Measurements from ENCODE around the gene ALDH3B2.
"Not testable (repeated sequence)": the region's sequence is repeated elsewhere in the genome, so short reads cannot be mapped to it uniquely, and the experiment has no call there.

ALDH3B2 gene

DNA sequence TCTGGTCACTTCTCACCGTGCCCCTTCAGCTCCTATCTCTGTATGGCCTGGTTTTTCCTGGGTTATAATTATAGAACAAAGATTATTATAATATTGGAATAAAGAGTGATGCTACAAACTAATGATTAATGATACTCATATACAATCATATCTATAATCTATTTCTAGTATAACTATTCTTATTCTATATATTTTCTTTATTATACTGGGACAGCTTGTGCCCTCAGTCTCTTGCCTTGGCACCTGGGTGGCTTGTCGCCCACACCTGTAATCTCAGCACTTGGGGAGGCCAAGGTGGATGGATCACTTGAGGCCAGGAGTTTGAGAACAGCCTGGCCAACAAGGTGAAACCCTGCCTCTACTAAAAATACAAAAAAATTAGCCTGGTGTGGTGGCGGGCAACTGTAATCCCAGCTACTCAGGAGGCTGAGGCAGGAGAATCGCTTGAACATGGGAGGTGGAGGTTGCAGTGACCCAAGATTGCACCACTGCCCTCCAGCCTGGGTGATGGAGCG, 14.7 kb downstream of the ALDH3B2 start:
- DNase-seq, result not testable (repeated sequence)

DNA sequence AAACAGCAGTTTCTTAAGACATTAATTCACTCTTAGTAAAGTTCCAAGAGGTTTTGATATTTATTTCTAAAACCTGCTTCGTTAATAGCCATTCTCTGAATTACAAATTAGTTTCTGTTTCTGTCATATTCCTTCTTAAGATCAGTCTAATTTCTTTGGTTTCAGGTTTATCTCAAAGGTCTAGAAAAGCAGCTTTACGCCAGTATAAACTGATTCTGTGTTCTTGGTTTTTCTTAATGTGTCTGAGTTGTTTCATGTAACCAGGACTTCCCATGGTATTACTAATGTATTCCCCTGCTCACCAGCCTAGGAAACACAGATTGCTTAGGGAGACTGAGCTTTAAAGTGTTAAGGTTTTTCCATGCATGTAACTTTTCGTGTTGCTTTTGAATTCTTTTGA, 17.1 kb downstream of the ALDH3B2 start:
- DNase-seq, result no peak

DNA sequence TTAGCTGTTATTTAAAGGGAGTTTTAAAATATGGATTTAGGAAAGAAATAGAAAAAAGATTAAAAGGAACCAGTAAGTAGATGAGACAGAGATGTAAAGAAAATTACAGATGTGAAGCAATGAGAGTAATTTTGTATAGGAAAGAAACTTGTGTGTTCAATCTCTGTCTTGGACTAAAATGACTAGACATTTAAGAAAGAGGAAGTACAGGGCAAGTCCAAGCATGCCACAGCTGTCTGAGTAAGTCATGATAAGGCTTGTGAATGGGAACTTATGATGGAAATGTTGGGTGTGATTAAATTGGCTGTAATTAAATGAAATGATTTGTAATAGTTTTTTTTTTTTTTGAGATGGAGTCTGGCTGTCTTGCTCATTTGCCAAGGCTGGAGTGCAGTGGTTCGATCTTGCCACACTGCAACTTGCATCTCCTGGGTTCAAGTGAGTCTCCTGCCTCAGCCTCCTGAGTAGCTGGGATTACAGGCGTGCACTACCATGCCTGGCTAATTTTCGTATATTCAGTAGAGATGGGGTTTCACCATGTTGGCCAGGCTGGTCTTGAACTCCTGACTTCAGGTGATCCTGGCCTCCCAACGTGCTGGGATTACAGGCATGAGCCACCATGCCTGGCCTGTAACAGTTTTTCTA, 18.0 kb downstream of the ALDH3B2 start:
- no peak for DNase-seq

DNA sequence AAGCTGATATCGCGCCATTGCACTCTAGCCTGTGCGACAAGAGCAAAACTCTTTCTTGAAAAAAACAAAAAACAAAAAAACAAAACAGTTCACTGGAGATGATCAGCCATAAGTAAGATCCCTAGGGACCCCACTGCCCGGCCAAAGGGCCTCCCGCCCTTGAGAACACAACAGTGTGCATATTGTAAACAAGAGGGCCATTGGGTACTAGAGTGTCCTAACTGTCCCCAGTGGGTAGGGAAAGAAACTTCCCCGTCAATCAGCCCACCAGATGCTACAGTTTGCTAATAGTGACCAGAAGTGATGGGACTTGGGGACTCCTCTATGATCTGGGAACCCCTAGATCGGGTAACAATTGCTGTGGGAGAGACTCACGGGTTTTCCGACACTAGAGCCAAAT, 20.2 kb downstream of the ALDH3B2 start:
- no peak for DNase-seq

DNA sequence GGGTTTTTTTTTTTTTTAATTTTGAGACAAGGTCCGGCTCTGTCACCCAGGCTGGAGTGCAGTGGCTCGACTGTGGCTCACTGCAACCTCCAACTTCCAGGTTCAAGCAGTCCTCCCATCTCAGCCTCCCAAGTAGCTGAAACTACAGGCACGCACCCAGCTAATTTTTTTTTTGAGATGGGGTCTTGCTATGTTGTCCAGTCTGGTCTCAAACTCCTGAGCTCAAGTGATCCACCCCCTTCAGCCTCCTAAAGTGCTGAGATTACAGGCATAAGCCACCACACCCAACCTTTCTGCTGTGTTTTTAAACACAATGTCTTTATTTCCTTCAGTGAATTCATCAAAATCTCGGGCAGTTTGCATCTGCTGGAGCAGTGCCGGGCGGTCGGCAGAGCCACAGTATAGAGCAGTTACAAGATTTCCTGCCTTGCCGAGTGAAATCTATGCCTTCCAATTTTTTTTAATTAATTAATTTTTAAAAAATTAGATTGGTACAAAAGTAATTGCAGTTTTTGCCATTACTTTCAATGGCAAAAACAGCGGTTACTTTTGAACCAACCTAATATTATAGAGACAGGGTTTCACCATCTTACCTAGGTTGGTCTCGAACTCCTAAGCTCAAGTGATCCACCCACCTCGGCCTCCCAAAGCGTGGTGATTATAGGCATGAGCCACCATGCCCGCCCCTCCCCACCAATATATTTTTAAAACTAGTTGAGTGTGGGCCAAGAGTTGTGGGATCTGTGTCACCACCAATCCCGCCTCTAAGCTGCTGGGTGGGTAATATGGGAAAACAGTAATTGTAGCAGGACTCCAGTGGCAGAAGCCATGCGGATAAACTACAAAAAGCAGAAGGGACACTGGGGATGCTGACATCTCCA, 21.2 kb downstream of the ALDH3B2 start:
- DNase-seq, result no peak

DNA sequence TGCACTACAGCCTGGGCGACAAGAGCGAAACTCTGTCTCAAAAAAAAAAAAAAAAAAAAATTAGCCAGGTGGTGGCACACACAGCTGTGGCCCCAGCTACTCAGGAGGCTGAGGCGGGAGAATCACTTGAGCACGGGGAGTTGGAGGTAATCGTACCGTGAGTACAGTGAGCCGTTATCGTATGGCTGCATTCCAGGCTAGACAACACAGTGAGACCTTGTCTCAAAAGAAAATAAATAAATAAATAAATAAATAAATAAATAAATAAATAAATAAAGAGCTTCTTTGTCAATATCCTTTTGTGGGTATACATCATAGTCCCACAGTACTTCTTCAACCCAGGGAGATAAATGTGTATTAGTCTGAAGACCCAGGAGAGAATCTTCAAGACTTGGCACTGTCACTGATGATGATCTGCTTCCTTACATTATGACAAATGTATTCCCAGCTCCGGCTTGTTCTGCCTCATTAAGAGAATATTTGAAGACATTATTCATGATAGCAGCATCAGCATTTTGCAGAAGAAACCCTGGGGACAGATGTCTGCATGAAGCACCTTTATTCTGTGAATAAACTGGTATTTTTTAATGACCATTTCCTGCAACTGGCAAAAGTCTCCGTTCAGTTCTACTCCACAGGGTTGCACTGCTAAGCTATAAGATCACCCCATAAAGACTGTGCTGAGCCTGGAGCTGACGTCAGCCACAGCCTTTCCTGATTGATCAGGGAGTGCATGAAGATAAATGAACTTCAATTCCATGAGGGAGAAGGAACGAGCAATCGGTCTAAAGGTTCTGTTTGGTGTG, 22.2 kb downstream of the ALDH3B2 start:
- no peak for DNase-seq

DNA sequence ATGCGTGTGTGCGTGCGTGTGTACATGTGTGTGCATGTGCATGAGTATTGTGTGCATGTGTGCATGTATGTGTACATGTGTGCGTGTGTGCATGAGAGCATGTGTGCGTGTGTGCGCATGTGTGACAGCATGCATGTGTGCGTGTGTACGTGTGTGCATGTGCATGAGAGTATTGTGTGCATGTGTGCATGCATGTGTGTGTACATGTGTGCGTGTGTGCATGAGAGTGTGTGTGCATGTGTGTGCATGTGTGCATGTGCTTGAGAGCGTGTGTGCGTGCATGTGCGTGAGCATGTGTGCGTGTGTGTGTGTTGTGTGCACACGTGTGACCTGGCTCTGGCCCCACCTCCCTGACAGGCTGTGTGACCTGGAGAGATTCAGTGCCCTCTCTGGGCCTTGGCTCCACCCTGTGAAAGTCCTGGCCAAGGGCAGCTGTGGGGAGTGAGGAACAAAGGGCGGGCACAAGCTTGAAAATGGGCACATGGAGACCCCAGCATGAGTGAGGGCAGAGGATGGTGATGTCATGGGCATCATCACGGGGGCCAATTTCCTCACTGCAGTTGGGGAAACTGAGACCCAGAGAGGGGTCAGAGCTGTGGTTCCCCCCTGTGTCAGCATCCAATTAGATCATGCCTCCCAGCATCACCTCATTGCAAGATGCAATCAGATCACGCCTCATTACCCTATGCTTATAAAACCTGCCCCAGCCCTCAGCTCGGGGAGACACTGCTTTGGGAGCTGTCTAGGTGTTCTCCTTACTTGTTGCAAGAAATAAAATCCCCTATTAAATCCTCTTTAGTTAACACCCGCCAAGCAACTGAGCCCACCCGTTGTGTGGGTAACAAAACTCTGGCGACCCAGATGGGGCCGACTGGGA, 24.6 kb downstream of the ALDH3B2 start:
- DNase-seq, result no peak

DNA sequence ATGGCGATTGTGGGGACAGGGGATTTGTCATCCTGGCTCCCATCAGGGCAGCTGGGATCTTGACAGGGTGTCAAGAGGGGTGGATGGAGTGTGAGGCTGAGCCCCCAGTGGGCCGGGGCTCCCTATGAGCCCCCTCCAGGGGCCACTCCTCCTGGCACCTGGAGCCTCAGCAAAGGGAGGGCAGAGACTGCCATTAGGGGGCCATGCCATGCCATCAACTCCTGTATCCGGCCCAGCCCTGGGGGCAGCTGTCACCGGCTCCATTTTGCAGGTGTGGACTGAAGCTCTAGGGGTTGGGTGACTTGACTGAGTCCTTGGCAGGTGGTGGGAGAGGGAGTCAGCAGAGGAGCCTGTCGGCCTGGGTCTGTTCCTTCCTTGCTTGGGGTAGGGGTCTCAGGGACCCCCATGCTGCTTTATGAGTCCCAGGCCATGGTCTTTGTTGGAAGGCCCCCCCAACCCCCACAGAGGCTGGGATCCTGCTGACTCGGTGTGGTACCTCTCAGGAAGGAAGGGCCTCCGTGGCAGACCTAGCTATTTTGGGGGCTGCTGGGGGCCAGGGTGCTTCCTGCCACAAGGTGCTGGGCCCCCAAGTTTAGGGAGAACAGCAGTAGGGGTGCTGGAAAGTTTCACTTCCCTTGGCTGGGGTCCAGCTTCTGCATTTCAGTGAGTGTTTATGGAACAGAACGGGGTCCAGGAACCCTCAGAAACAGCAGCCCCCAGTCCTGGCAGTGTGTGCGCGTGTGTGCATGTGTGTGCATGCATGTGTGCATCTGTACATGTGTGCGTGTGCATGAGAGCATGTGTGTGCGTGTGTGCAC, 25.4 kb downstream of the ALDH3B2 start:
- DNase-seq, result no peak

DNA sequence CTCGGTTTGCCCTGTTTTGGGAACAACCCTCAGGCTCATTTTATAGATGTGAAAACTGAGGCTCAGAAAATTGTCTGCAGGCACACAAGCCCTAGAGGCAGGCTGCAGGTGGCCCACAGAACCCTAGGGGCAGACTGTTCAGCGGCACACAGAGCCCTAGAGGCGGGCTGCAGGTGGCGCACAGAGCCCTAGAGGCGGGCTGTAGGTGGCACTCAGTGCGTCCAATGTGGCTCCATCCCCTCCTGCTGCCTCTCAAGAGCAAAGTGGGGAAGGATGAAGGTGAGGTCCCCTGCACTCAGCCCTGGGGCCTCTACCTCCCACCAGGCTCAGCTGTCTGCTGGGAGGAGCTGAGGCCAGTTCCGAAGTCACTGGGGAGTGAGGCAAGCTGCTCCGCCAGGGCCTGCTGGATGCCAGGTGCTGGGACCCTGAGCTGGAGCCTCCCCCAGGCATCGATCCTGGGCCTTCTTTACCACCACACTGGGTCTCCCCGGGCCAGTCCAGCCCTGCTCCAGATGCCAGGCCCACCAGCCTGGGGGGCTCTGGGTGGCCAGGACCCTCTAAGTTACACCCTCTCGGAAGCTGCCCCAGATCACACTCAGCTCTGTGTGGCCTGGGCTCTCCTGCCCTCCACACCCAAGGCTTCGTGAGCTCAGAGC, 26.2 kb downstream of the ALDH3B2 start:
- peak; percentile 14 for DNase-seq

DNA sequence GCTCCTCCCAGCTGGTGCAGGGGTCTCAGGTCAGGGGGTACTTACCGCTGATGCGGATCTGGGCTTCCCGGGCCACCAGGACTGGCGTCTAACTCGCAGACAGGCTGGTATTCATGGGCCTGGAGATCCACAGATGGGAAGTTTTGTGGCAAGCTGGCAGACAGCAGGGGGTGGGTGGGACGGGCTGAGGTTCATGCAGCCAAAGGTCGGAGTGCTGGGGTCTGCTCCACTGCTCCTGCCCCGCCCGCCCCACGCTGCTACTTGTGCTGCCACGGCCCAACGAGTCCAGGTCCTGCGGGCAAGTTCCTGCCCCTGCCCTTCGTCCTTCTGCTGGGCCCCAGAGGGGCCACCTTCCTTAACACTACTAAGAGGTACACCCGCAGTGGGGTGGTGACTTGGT, 27.0 kb downstream of the ALDH3B2 start:
- DNase-seq, result no peak

DNA sequence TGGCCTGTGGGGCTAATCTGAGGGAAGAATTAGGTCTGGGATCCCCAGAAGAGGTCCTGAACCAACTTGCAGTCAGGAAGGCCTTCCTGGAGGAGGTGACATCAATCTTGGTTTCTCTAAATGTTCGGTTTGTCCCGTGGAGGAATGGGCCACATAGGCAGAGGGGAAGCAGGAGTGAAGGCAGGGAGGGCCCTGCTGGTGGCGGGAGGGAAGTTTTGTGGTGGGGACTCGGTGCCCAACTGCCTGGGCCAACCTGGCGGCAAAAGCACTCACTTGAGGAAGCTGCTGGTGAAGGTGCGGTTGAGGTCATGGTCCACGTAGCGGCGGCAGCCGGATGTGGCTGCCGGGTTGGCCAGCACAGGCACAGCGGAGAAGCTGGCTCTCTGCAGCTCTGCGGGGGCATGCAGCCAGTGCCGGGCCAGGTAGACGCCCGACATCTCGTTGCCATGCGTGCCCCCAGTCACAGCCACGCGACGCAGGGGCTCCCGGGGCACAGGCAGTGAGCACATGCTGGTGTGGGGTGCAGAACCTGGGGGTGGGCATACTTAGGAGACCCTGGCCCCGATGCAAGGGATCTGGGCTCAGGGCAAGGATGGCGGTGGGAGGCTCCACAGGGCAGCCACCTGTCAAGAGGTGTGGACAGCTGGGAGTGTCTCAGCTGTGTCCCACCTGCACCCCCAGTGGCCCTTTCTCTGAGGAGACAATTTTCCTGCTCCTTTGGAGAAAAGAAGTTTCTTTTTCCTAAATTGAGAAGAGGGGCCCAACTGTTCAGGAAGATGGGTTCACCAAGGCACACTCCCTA, 27.7 kb downstream of the ALDH3B2 start:
- no peak for DNase-seq

DNA sequence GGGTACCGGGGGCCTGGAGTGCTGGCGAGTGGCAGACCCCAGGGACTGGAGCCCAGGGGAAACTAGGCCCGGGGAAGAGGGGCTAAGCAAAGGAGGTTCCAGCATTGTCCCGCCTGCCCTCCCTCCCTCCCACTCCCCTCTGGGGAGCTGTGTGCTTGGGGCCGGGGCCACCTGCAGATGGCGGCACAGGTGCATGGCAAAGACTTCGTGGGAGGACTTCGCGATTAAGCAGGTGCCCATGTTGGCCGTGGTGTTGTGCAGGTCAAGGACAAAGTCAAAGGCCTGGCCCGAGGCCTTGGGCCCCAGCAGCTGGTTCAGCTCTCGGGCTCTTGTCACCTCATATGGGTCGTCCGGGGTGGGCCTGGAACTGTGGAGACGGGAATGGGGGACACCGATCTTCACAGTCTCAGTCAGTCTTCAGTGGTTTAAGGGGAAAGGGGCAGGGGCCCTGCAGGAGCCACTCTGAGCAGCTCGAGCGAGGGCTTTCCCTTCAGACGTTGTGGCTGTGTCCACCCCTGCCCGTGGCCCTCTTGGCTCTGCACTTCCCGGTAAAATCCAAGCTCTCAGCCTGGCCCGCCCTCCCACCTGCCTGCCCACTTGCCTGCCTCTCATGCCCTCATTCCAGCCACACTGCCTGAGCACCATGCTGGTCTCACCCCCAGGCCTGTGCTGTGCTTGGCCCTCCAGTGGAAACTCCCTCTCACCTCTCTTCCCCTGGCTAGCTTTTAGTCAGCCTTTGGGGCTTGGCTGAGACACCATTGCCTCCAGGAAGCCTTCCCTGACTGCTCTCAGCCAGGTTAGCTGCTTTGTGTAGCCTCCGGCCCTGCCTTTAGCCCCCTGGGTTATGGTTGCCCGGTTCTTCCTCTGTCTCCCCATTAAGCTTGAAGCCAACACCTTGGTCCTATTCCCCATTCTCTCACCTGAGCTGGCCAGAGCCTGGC, 28.6 kb downstream of the ALDH3B2 start:
- DNase-seq, result no peak

DNA sequence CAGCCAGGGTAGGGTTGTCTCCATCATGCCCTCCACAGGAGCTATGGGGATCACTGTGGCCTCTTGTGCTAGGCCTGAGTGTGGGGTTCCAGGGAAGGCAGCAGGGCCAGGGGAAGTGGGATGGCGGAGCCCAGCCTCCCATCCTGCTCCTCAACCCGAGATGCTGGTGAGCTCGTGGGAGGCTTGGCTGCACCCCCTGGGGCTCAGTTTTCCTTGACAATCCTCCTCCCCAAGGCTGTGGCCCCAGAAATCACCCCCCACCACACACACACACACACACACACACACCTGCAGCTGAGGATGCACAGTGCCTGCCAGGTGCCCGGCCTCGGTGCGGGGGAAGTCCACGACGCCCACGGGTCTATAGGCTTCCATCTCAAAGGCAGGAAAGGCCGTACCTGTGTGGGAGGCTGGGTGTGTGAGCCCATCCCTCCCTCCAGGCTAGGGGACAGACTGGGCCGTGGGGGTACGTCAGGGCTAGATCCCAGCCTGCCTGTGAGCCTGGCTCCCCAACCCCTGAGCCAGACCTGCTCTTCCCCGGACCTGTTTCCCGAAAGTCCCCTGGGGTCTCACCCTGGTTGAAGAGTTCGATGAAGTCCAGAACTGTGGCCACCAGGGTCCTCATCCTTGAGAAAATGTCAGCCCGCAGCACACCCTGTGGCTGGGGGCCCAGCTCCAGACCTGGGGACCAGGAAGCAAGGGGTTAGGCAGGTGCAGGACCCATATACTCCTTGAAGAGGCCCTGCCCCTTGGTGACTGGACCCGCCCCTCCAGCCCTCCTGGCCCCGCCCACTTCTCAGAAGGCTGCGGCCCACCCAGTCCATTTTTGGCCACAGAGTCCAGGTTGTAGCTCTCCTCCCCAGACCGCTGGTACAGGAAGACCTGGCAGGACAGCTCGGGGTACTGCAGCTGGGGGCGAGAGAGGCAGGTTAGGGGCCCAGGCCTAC, 29.7 kb downstream of the ALDH3B2 start:
- DNase-seq, result no peak

DNA sequence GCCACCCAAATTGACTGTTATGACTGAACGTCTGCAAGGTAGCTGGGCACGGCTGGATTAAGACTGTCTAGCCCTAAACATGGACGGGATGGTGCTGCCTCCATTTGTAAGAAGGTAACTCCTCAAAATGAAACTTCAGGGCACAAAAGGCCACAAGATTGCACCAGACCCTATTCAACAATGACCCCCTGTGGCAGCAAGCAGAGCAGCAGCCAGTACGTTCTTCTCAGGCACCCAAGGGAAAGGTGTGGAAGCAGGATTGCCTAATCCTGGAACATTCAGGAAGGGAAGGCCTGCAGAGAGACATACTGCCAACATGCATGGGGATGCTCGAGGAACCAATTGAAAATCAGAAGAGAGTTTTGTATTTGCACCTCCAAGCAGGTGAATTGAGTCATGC, 30.4 kb downstream of the ALDH3B2 start:
- no peak for DNase-seq

DNA sequence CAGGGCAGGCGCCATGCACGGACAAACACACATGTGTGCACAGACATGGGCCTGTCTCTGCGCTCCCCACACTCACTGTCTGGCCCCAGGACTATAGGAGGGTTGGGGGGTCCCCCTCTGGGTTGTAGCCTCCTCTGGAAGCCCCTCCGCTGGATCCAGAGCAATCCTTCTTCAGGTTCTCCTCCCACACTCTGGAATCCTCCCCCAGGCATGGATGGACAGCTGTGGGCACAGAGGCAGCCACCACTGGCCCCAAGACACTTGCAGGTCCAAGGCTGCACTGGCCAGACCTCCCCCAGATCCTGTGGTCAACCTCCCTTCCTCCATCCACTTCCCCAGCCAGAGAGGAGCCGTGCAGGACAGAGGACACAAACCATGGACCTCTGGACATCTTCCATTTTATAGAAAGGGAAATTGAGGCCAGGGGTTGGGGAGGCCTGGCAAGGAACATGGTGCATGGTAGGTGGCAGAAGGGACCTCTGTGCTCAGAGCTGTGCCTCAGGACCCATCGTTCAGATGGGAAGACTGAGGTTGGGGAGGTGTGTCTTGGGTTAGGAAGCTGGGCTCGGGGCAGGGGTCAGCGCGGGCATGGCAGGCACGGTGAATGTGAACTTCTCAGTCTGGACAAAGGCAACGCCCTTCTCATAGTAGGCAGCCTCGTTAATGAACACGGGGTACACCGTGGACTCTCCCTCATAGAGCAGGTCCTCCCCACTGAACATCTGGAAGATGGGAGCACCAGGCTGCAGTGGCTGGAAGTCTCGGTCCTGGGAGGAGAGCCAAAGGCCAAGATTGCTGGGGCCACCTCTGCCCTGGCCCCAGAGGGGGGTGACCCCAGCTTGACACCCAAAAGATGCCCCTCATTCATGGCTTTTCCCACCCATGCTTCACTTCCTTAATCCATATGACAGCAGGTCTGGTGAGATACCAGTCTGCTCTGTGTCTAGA, 32.0 kb downstream of the ALDH3B2 start:
- DNase-seq, result no peak
